Astrocyte (in vitro differentiated cells and primary cell): ENCODE data around the gene IARS1. TPM values are rescaled to one million over a fixed set of nuclear protein-coding genes. Genes with fewer than 3 reads are reported as not detected.

ENCODE experiments used
- DNase-seq: peaks from one replicate; pipeline ENCODE4 v3.0.0-alpha.2; 2010; ENCODE audit warnings: low read depth
- FAIRE-seq: peaks from 2 replicates; lab custom pipeline; 2011; peaks lifted over from hg19 to GRCh38; lab: Jason Lieb, UNC
- H2AFZ ChIP-seq: 2 replicates; pipeline ENCODE4 v1.6.0; 2012; ENCODE audit warnings: low read depth, low read length, inconsistent platforms
- H3K27ac ChIP-seq: 2 replicates; pipeline ENCODE4 v1.5.1; 2011; ENCODE audit warnings: low read depth, low read length, inconsistent platforms
- H3K27me3 ChIP-seq: 2 replicates; pipeline ENCODE4 v1.6.0; 2011; ENCODE audit warnings: low read length, inconsistent platforms; ENCODE audit not compliant: insufficient read depth
- H3K36me3 ChIP-seq: 2 replicates; pipeline ENCODE4 v1.5.1; 2011; ENCODE audit warnings: low read length, inconsistent platforms; ENCODE audit not compliant: insufficient read depth
- H3K4me1 ChIP-seq: 2 replicates; pipeline ENCODE4 v1.5.1; 2011; ENCODE audit warnings: low read length, inconsistent platforms; ENCODE audit not compliant: insufficient read depth
- H3K4me2 ChIP-seq: 2 replicates; pipeline ENCODE4 v1.6.0; 2012; ENCODE audit warnings: low read length, inconsistent platforms
- H3K4me3 ChIP-seq: 2 replicates; pipeline ENCODE4 v1.5.1; 2011; ENCODE audit warnings: low read depth, mild to moderate bottlenecking, low read length, inconsistent platforms; ENCODE audit not compliant: insufficient read depth
- H3K79me2 ChIP-seq: 2 replicates; pipeline ENCODE4 v1.6.0; 2012; ENCODE audit warnings: mild to moderate bottlenecking, low read length, inconsistent platforms; ENCODE audit not compliant: insufficient read depth
- H3K9ac ChIP-seq: 2 replicates; pipeline ENCODE4 v1.6.0; 2012; ENCODE audit warnings: mild to moderate bottlenecking, low read length, inconsistent platforms
- H3K9me3 ChIP-seq: 2 replicates; pipeline ENCODE4 v1.5.1; 2012; ENCODE audit warnings: low read depth, mild to moderate bottlenecking, low read length, inconsistent platforms; ENCODE audit not compliant: insufficient read depth
- H4K20me1 ChIP-seq: 2 replicates; pipeline ENCODE4 v1.6.0; 2012; ENCODE audit warnings: low read length, inconsistent platforms; ENCODE audit not compliant: insufficient read depth
- H3K27ac Mint-ChIP-seq: one replicate; pipeline ENCODE4 v1.8.0; 2021; ENCODE audit warnings: mild to moderate bottlenecking, mixed read lengths; ENCODE audit not compliant: unreplicated experiment
- H3K27me3 Mint-ChIP-seq: one replicate; pipeline ENCODE4 v1.8.0; 2021; ENCODE audit warnings: low read depth, mixed read lengths; ENCODE audit not compliant: unreplicated experiment
- H3K36me3 Mint-ChIP-seq: one replicate; pipeline ENCODE4 v1.8.0; 2021; ENCODE audit warnings: low read depth, mixed read lengths; ENCODE audit not compliant: unreplicated experiment
- H3K4me1 Mint-ChIP-seq: one replicate; pipeline ENCODE4 v1.8.0; 2021; ENCODE audit warnings: low read depth, mixed read lengths; ENCODE audit not compliant: unreplicated experiment
- H3K4me3 Mint-ChIP-seq: one replicate; pipeline ENCODE4 v1.8.0; 2021; ENCODE audit warnings: mild to moderate bottlenecking, moderate library complexity, mixed read lengths; ENCODE audit not compliant: unreplicated experiment
- H3K9me3 Mint-ChIP-seq: one replicate; pipeline ENCODE4 v1.8.0; 2021; ENCODE audit warnings: mild to moderate bottlenecking, mixed read lengths; ENCODE audit not compliant: unreplicated experiment
- CTCF ChIP-seq: IDR thresholded peaks from 2 replicates; pipeline ENCODE4 v1.5.1; 2011; ENCODE audit warnings: low read depth, mild to moderate bottlenecking, inconsistent platforms, low read length, moderate library complexity; ENCODE audit not compliant: insufficient read depth
- EZH2 ChIP-seq: IDR thresholded peaks from 2 replicates; pipeline ENCODE4 v1.6.1; 2012; ENCODE audit warnings: mild to moderate bottlenecking, low read length, inconsistent platforms; ENCODE audit not compliant: insufficient read depth
- total RNA-seq: library from RNA; stranded (reverse); gene quantifications from 2 replicates; pipeline ENCODE4 v1.2.1, GENCODE V29; 2021

IARS1 gene
- total RNA-seq, 1 donor from 2014 or later = 226 TPM

DNA sequence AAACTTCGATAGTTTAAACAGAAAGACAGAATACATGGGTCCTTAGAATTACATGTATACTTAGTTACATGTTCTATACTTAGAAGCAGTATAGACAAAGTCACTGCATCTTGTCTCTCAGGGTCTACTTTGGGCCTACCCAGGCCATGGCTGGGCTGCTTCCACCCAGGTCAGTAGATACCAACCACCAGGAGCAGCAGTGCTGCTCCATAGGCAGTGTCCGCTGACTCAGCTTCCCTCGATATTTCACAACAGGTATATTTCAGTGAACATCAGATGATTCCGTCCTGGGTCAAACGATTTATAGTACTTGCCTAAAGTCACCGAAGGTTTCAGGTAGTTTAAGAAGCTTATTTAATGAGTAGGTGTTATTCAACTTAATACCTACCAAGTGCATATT is 18.0 kb downstream of the IARS1 start:
- Histone ChIP-seq H4K20me1 (peaks cover 6% of the 10 kb centered on the region), H3K36me3 (peaks cover 87% of the 10 kb centered on the region), H3K4me2 (no peak overlapping the region), H3K27me3 (no peaks in the 10 kb centered on the region), H2AFZ (no peak overlapping the region), H3K27ac (no peak overlapping the region), H3K4me3 (no peak overlapping the region), H3K9me3 (no peaks in the 10 kb centered on the region), H3K4me1 (no peaks in the 10 kb centered on the region), H3K9ac (no peak overlapping the region), H3K79me2 (peaks cover 9% of the 10 kb centered on the region)
- H3K4me3 Mint-ChIP-seq = no peak overlapping the region
- H3K4me1 Mint-ChIP-seq = peaks cover 17% of the 10 kb centered on the region
- peaks cover 32% of the 10 kb centered on the region for H3K36me3 Mint-ChIP-seq
- no peak for TF ChIP-seq EZH2
- TF ChIP-seq CTCF = no peak
- H3K9me3 Mint-ChIP-seq = no peaks in the 10 kb centered on the region
- no peak overlapping the region for H3K27ac Mint-ChIP-seq
- no peak for FAIRE-seq
- H3K27me3 Mint-ChIP-seq = no peaks in the 10 kb centered on the region
- DNase-seq = no peak

DNA sequence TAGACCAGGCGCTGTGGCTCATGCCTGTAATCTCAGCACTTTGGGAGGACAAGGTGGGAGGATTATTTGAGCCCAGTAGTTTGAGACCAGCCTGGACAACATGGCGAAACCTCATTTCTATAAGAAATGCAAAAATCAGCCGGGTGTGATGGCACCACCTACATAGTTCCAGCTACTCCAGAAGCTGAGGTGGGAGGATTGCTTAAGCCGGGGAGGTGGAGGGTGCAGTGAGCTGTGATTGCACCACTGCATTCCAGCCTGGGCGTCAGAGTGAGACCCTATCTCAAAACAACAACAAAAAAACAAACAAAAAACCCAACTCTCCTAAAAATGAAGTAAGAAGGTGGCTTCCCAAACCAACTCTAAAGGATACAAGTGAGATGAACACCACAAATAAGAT is 23.0 kb downstream of the IARS1 start:
- peaks cover 29% of the 10 kb centered on the region for H3K36me3 Mint-ChIP-seq
- Histone ChIP-seq H4K20me1 (peaks cover 25% of the 10 kb centered on the region), H3K36me3 (peaks cover 92% of the 10 kb centered on the region), H3K4me1 (no peaks in the 10 kb centered on the region), H3K79me2 (peaks cover 11% of the 10 kb centered on the region), H3K27me3 (no peaks in the 10 kb centered on the region), H3K4me2 (no peak overlapping the region), H3K9me3 (no peaks in the 10 kb centered on the region), H3K27ac (no peak overlapping the region), H3K9ac (no peak overlapping the region), H2AFZ (no peak overlapping the region), H3K4me3 (no peak overlapping the region)
- no peak overlapping the region for H3K4me3 Mint-ChIP-seq
- DNase-seq (no peak), FAIRE-seq (no peak)
- no peaks in the 10 kb centered on the region for H3K9me3 Mint-ChIP-seq
- no peaks in the 10 kb centered on the region for H3K27me3 Mint-ChIP-seq
- peak overlapping the region; percentile 41 for H3K27ac Mint-ChIP-seq
- H3K4me1 Mint-ChIP-seq = peaks cover 1% of the 10 kb centered on the region
- TF ChIP-seq EZH2 = no peak
- no peak for TF ChIP-seq CTCF

DNA sequence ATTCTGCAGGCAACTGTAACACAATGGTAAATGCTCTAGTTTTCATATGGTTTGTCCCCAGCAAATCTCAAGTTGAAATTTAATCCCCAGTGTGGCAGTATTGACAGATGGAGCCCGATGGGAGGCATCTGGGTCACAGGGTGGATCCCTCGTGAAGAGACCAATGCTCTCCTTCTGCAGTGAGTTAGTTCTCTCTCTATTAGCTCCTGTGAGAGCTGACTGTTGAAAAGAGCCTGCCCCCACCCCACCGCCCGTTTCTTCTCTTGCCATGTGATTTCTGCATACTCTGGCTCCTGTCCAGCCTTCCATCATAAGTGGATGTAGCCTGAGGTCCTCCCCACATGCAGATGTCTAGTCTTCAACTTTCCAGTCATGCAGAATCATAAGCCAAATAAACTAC is 27.0 kb downstream of the IARS1 start:
- H3K27ac Mint-ChIP-seq = no peak overlapping the region
- no peaks in the 10 kb centered on the region for H3K4me1 ChIP-seq
- DNase-seq (no peak), FAIRE-seq (no peak)
- no peak overlapping the region for H3K9ac ChIP-seq
- peaks cover 91% of the 10 kb centered on the region for H3K36me3 ChIP-seq
- H3K4me2 ChIP-seq = no peak overlapping the region
- H2AFZ ChIP-seq = no peak overlapping the region
- no peaks in the 10 kb centered on the region for H3K9me3 ChIP-seq
- peaks cover 6% of the 10 kb centered on the region for H3K79me2 ChIP-seq
- no peaks in the 10 kb centered on the region for H3K27me3 ChIP-seq
- H3K4me3 Mint-ChIP-seq = no peak overlapping the region
- peaks cover 33% of the 10 kb centered on the region for H3K36me3 Mint-ChIP-seq
- peaks cover 38% of the 10 kb centered on the region for H4K20me1 ChIP-seq
- H3K27ac ChIP-seq = no peak overlapping the region
- TF ChIP-seq CTCF (no peak), EZH2 (no peak)
- H3K9me3 Mint-ChIP-seq = no peaks in the 10 kb centered on the region
- H3K4me1 Mint-ChIP-seq = peaks cover 6% of the 10 kb centered on the region
- no peak overlapping the region for H3K4me3 ChIP-seq
- no peaks in the 10 kb centered on the region for H3K27me3 Mint-ChIP-seq
